WTC11 (cell line): Measurements from ENCODE around the gene TBC1D4. TPM values are rescaled to one million over a fixed set of nuclear protein-coding genes. Genes with fewer than 3 reads are reported as not detected.
A peak's percentile ranks its signal among the peaks of the same experiment; 100 is the strongest.

Experiments used
- ATAC-seq: fragments of 200-7000 bp; cut with Tn5 transposase; 2 replicates; pipeline ENCODE4 v1.10.0; 2021; ENCODE audit warnings: mild to moderate bottlenecking, moderate library complexity
- CTCF ChIA-PET: fragments of 300-600 bp; sonication (Branson Sonifier 250); formaldehyde crosslinking; loops from one replicate; lab custom pipeline; 2021; ENCODE audit warnings: antibody characterized with exemption; lab: Charles Lee
- POLR2A ChIA-PET: fragments of 350-600 bp; sonication (Branson Sonifier 250); formaldehyde crosslinking; loops from one replicate; lab custom pipeline; 2021; ENCODE audit warnings: antibody characterized with exemption; lab: Charles Lee
- DNase-seq: peaks from one replicate; pipeline ENCODE4 v3.0.0; 2021; ENCODE audit warnings: low spot score
- H3K27ac Mint-ChIP-seq: 2 replicates; pipeline ENCODE4 v1.8.0; 2021; ENCODE audit warnings: mixed read lengths
- H3K27me3 Mint-ChIP-seq: 2 replicates; pipeline ENCODE4 v1.8.0; 2021; ENCODE audit warnings: low read depth, mild to moderate bottlenecking, moderate library complexity, mixed read lengths
- H3K36me3 Mint-ChIP-seq: 2 replicates; pipeline ENCODE4 v1.8.0; 2021; ENCODE audit warnings: mixed read lengths
- H3K4me1 Mint-ChIP-seq: 2 replicates; pipeline ENCODE4 v1.8.0; 2022; ENCODE audit warnings: mixed read lengths
- H3K4me3 Mint-ChIP-seq: 2 replicates; pipeline ENCODE4 v1.8.0; 2021; ENCODE audit warnings: mild to moderate bottlenecking, moderate library complexity, mixed read lengths
- H3K9me3 Mint-ChIP-seq: 2 replicates; pipeline ENCODE4 v1.8.0; 2021; ENCODE audit warnings: mixed read lengths
- EMX1 ChIP-seq: fragments of 250-450 bp; sonication (Bioruptor Pico); IDR thresholded peaks from 2 replicates; pipeline ENCODE4 v1.8.0; 2021; ENCODE audit warnings: mild to moderate bottlenecking
- GABPB1 ChIP-seq: sonication (generic); formaldehyde crosslinking; IDR thresholded peaks from 2 replicates; pipeline ENCODE4 v1.8.1; 2023; ENCODE audit warnings: mild to moderate bottlenecking, missing genetic modification reagents
- IRF2 ChIP-seq: sonication (generic); formaldehyde crosslinking; IDR thresholded peaks from 2 replicates; pipeline ENCODE4 v1.8.0; 2022; ENCODE audit warnings: low read depth, missing genetic modification reagents, borderline replicate concordance
- JAZF1 ChIP-seq: fragments of 250-450 bp; sonication (Bioruptor Pico); IDR thresholded peaks from 2 replicates; pipeline ENCODE4 v1.9.0; 2021; ENCODE audit warnings: moderate library complexity, mild to moderate bottlenecking, inconsistent platforms
- MYBL2 ChIP-seq: sonication (generic); formaldehyde crosslinking; IDR thresholded peaks from 2 replicates; pipeline ENCODE4 v1.8.1; 2023; ENCODE audit warnings: mild to moderate bottlenecking, moderate library complexity, missing genetic modification reagents
- PRRX2 ChIP-seq: fragments of 250-450 bp; sonication (Bioruptor Pico); IDR thresholded peaks from 2 replicates; pipeline ENCODE4 v1.8.0; 2021; ENCODE audit warnings: mild to moderate bottlenecking
- SOX15 ChIP-seq: fragments of 250-450 bp; sonication (Bioruptor Pico); IDR thresholded peaks from 2 replicates; pipeline ENCODE4 v1.9.0; 2021; ENCODE audit warnings: mild to moderate bottlenecking
- TP53 ChIP-seq: sonication (generic); formaldehyde crosslinking; IDR thresholded peaks from 2 replicates; pipeline ENCODE4 v1.8.1; 2023; ENCODE audit warnings: mild to moderate bottlenecking, missing genetic modification reagents
- ZNF121 ChIP-seq: sonication (generic); formaldehyde crosslinking; IDR thresholded peaks from 2 replicates; pipeline ENCODE4 v1.8.0; 2023; ENCODE audit warnings: missing genetic modification reagents
- ZNF232 ChIP-seq: sonication (generic); formaldehyde crosslinking; IDR thresholded peaks from 2 replicates; pipeline ENCODE4 v1.8.0; 2022; ENCODE audit warnings: mild to moderate bottlenecking, missing genetic modification reagents
- ZNF396 ChIP-seq: fragments of 250-450 bp; sonication (Bioruptor Pico); IDR thresholded peaks from 2 replicates; pipeline ENCODE4 v1.8.0; 2021; ENCODE audit warnings: mild to moderate bottlenecking, moderate library complexity, borderline replicate concordance
- total RNA-seq: library from RNA; stranded (reverse); gene quantifications from 3 replicates; pipeline ENCODE4 v1.2.3, GENCODE V29; 2021
- TF ChIP-seq, protein P1 (sequence below): fragments of 200-600 bp; IDR thresholded peaks from 2 replicates; pipeline ENCODE4 v1.8.0; 2022; ENCODE audit warnings: antibody characterized with exemption
- TF ChIP-seq, protein P2 (sequence below): sonication (generic); formaldehyde crosslinking; IDR thresholded peaks from 2 replicates; pipeline ENCODE4 v1.8.0; 2022; ENCODE audit warnings: mild to moderate bottlenecking, missing genetic modification reagents
- TF ChIP-seq, protein P3 (sequence below): fragments of 250-450 bp; sonication (Bioruptor Pico); IDR thresholded peaks from 2 replicates; pipeline ENCODE4 v1.9.0; 2021; ENCODE audit warnings: moderate library complexity, mild to moderate bottlenecking, inconsistent platforms, borderline replicate concordance
- TF ChIP-seq, protein P4 (sequence below): sonication (generic); formaldehyde crosslinking; IDR thresholded peaks from 2 replicates; pipeline ENCODE4 v1.8.0; 2022; ENCODE audit warnings: mild to moderate bottlenecking, missing genetic modification reagents

Gene TBC1D4
- total RNA-seq, 1 experiment from 2014 or later = 37.1 TPM

DNA sequence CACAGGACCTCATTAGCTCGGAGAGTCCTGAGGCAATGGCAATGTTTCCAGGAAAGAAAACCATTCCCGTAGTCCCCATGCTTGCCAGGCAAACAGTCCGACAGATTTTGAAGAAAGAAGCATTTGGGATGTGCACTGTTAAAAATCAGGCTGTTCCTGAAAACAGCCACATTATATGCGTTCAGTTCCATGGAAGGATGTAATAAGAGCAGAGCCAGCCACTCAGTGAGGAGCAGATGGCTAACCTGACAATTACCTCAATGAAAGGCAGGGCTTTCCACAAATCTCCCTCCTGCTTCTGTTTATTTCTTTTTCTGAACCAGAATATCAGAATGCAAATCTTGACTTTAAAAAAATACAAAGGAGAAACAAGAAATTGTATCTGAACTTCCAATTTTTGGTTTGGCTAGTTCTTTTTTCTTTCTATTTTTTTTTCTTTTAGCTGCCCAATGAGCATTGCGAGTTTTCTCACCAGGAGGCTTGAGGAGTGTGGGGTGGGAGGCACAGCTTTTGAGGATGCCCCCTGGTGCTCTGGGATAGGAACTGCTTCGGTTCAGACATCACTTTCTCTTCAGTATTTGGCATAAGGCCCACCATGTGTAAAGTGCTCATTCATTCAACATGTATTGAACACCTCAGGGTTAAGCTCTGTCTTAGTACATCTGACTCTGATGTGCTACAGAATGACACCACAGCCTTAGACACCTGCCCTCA is 124.2 kb downstream of the TBC1D4 start:
- DNase-seq = peak; percentile 57
- H3K4me1 Mint-ChIP-seq = peaks cover 17% of the 10 kb centered on the region
- no peak overlapping the region for H3K4me3 Mint-ChIP-seq
- peak; percentile 93 for ATAC-seq
- H3K27me3 Mint-ChIP-seq = no peaks in the 10 kb centered on the region
- no peaks in the 10 kb centered on the region for H3K9me3 Mint-ChIP-seq
- H3K27ac Mint-ChIP-seq = peak overlapping the region; percentile 67; the same call in 1 of the 2 replicates
- TF ChIP-seq GABPB1 = no peak
- TF ChIP-seq, protein P1, sequence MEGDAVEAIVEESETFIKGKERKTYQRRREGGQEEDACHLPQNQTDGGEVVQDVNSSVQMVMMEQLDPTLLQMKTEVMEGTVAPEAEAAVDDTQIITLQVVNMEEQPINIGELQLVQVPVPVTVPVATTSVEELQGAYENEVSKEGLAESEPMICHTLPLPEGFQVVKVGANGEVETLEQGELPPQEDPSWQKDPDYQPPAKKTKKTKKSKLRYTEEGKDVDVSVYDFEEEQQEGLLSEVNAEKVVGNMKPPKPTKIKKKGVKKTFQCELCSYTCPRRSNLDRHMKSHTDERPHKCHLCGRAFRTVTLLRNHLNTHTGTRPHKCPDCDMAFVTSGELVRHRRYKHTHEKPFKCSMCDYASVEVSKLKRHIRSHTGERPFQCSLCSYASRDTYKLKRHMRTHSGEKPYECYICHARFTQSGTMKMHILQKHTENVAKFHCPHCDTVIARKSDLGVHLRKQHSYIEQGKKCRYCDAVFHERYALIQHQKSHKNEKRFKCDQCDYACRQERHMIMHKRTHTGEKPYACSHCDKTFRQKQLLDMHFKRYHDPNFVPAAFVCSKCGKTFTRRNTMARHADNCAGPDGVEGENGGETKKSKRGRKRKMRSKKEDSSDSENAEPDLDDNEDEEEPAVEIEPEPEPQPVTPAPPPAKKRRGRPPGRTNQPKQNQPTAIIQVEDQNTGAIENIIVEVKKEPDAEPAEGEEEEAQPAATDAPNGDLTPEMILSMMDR = peak; percentile 56
- POLR2A ChIA-PET = interaction anchor here (1.2 kb wide), 1 partner anchor 14 kb away, joined by 3 read pairs; no protein-coding TSS in a partner anchor
- CTCF ChIA-PET = interaction anchor here (0.5 to 3.1 kb wide), 12 partner anchors 9 to 1422 kb away, joined by 3 to 19 read pairs (median 4); partner anchors contain the start of gene TBC1D4
- peaks cover 23% of the 10 kb centered on the region for H3K36me3 Mint-ChIP-seq

DNA sequence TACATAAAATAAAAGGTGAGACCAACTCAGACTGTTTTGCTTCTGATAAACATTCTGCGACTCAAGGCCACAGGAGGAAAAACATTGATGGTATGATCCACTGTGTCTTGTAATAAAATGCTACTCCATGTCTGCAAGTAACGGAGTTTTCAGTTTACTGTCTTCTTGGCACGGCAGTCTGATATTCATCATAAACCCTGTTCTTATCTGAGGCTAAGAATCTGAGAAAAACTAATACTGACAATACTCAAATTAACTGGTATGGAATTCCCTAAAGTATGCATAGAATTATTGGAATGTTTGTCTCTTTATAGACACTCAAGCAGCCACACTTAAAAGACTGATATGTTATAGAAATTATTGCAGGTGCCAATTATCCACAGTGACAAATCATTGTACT is 125.5 kb downstream of the TBC1D4 start:
- ATAC-seq = no peak
- no peak overlapping the region for H3K27ac Mint-ChIP-seq

DNA sequence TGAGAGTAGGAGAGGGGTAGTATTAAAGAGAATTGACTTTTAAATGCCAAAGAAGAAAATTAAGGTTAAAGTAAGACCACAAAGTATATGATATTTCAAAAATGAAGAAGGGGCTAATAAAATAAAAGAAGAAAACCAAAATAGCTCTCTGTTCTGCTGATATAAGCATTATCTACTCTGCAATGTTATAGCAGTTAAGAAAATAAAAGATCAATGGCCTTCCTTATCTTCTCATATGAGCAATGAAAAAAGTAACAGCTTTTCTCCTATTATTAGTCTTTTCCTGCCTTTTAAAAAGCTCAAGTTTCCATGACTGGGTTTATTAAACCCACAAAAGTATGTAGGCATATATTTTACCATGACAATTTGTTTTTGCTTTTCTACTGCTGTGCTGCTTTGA is 126.4 kb downstream of the TBC1D4 start:
- no peak for DNase-seq
- H3K4me3 Mint-ChIP-seq = no peak overlapping the region
- ChIA-PET CTCF (interaction anchor here (0.6 kb wide), 1 partner anchor 59 kb away, joined by 3 read pairs; no protein-coding TSS in a partner anchor), POLR2A (no interaction called here)
- TF ChIP-seq ZNF232 (CRISPR knock-in tag) = no peak
- H3K9me3 Mint-ChIP-seq = peaks cover 8% of the 10 kb centered on the region; the same call in 1 of the 2 replicates
- no peaks in the 10 kb centered on the region for H3K27me3 Mint-ChIP-seq
- H3K4me1 Mint-ChIP-seq = peaks cover 12% of the 10 kb centered on the region
- peaks cover 35% of the 10 kb centered on the region for H3K36me3 Mint-ChIP-seq
- no peak overlapping the region for H3K27ac Mint-ChIP-seq
- no peak for ATAC-seq

More for the DNA sequence above, 125.5 kb downstream of the TBC1D4 start:
- Mint-ChIP-seq H3K4me3 (no peak overlapping the region), H3K36me3 (peaks cover 35% of the 10 kb centered on the region), H3K9me3 (peaks cover 8% of the 10 kb centered on the region; the same call in 1 of the 2 replicates), H3K4me1 (peaks cover 12% of the 10 kb centered on the region)
- POLR2A ChIA-PET = no interaction called here
- no peak for TF ChIP-seq MYBL2 (CRISPR knock-in tag)
- TF ChIP-seq JAZF1 (CRISPR knock-in tag) = no peak
- TF ChIP-seq EMX1 (CRISPR knock-in tag) = no peak
- TF ChIP-seq, protein P2, sequence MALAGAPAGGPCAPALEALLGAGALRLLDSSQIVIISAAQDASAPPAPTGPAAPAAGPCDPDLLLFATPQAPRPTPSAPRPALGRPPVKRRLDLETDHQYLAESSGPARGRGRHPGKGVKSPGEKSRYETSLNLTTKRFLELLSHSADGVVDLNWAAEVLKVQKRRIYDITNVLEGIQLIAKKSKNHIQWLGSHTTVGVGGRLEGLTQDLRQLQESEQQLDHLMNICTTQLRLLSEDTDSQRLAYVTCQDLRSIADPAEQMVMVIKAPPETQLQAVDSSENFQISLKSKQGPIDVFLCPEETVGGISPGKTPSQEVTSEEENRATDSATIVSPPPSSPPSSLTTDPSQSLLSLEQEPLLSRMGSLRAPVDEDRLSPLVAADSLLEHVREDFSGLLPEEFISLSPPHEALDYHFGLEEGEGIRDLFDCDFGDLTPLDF (CRISPR knock-in tag) = no peak
- no peak for TF ChIP-seq ZNF121 (CRISPR knock-in tag)
- TF ChIP-seq TP53 = no peak
- TF ChIP-seq, all 79 proteins: peak for 0
- no peak for DNase-seq
- CTCF ChIA-PET = interaction anchor here (3.1 kb wide), 1 partner anchor 11 kb away, joined by 19 read pairs; no protein-coding TSS in a partner anchor
- H3K27me3 Mint-ChIP-seq = no peaks in the 10 kb centered on the region

DNA sequence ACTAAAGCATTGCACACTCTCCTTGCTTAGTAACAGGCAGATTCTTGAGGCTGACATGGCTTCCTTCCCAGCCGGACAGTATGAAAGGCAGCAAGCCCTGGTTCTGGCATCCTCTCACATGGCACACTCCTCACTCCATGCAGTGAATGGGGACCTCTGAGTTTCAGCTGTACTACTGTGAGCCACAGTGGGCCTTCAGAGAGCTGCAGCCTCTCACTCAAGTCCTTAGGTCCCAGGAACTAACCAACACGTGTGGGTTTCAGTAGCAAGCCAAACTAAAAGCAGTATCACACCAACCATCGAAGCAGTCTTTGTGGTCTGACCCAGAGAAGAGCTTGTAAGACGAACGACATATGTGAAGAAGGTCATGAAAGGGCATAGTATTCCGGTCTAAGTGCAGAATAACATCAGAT is 128.2 kb downstream of the TBC1D4 start:
- no peak for ATAC-seq
- no peak for TF ChIP-seq PRRX2
- no peak for TF ChIP-seq IRF2
- TF ChIP-seq SOX15 (CRISPR knock-in tag) = no peak
- TF ChIP-seq, protein P3, sequence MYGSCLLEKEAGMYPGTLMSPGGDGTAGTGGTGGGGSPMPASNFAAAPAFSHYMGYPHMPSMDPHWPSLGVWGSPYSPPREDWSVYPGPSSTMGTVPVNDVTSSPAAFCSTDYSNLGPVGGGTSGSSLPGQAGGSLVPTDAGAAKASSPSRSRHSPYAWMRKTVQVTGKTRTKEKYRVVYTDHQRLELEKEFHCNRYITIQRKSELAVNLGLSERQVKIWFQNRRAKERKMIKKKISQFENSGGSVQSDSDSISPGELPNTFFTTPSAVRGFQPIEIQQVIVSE (CRISPR knock-in tag) = no peak
- TF ChIP-seq ZNF396 (CRISPR knock-in tag) = no peak
- TF ChIP-seq, protein P4, sequence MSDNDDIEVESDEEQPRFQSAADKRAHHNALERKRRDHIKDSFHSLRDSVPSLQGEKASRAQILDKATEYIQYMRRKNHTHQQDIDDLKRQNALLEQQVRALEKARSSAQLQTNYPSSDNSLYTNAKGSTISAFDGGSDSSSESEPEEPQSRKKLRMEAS (CRISPR knock-in tag) = no peak
- Mint-ChIP-seq H3K4me1 (peaks cover 10% of the 10 kb centered on the region), H3K27ac (no peak overlapping the region), H3K4me3 (no peak overlapping the region), H3K36me3 (peaks cover 35% of the 10 kb centered on the region), H3K27me3 (no peaks in the 10 kb centered on the region), H3K9me3 (peaks cover 8% of the 10 kb centered on the region; the same call in 1 of the 2 replicates)
- DNase-seq = no peak
- ChIA-PET CTCF (interaction anchor here (0.6 kb wide), 1 partner anchor 97 kb away, joined by 3 read pairs; no protein-coding TSS in a partner anchor), POLR2A (no interaction called here)
